Parathyroid adenoma (tissue), 2 donors: ENCODE measurements around the gene HDAC3.
A peak's percentile ranks its signal among the peaks of the same experiment; 100 is the strongest.

Experiments
- H2AFZ ChIP-seq: fragments of 300-600 bp; sonication (generic); one replicate; pipeline ENCODE4 v1.7.0; 2017; ENCODE audit warnings: antibody characterized with exemption, mild to moderate bottlenecking
- H3K27ac ChIP-seq: fragments of 300-600 bp; sonication (generic); one replicate; pipeline ENCODE4 v1.7.0; 2017
- H3K27me3 ChIP-seq: fragments of 300-600 bp; sonication (generic); one replicate; pipeline ENCODE4 v1.7.0; 2017; ENCODE audit warnings: low read length; ENCODE audit not compliant: control insufficient read depth, insufficient read depth
- H3K36me3 ChIP-seq: fragments of 300-600 bp; sonication (generic); one replicate; pipeline ENCODE4 v1.7.0; 2017; ENCODE audit warnings: low read length; ENCODE audit not compliant: control insufficient read depth, insufficient read depth
- H3K4me1 ChIP-seq: fragments of 300-600 bp; sonication (generic); one replicate; pipeline ENCODE4 v1.7.0; 2017; ENCODE audit warnings: control low read depth
- H3K4me2 ChIP-seq: fragments of 300-600 bp; sonication (generic); one replicate; pipeline ENCODE4 v1.7.0; 2017; ENCODE audit warnings: low read length
- H3K4me3 ChIP-seq: fragments of 300-600 bp; sonication (generic); one replicate; pipeline ENCODE4 v1.7.0; 2017; ENCODE audit warnings: low read depth, low read length
- H3K79me2 ChIP-seq: fragments of 300-600 bp; sonication (generic); one replicate; pipeline ENCODE4 v1.7.0; 2017; ENCODE audit warnings: control low read depth
- H3K9ac ChIP-seq: fragments of 300-600 bp; sonication (generic); one replicate; pipeline ENCODE4 v1.7.0; 2017; ENCODE audit warnings: mild to moderate bottlenecking
- H3K9me3 ChIP-seq: fragments of 300-600 bp; sonication (generic); one replicate; pipeline ENCODE4 v1.7.0; 2017; ENCODE audit warnings: low read length; ENCODE audit not compliant: control insufficient read depth
- TF ChIP-seq, protein P1 (sequence below): fragments of 300-600 bp; sonication (generic); IDR thresholded peaks from one replicate; pipeline ENCODE4 v1.7.0; 2017; ENCODE audit warnings: antibody characterized with exemption, mild to moderate bottlenecking
- donor health status: primary hyperparathyroidism.

Gene HDAC3

DNA sequence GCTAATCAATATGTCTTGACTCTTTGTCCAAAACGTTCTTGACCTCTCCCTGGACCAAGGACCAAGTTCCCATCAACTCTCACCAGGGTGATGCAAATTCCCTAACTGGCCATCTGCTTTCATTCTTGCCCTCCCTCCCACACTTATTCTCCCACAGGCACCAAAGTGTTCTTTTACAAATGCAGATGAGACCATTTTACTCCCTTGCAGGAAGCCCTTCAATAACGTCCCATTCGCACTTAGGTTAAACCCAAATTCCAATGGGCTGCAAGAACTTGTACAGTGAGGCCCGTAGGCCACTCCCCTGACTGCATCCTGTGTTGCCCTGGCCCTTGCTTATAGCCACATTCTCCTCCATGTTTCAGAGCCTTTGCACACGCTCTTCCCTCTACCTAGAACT, 38.1 kb upstream of the HDAC3 start:
- Histone ChIP-seq H3K4me1 (peaks cover 2% of the 10 kb centered on the region), H3K27ac (no peak overlapping the region), H3K27me3 (no peaks in the 10 kb centered on the region), H3K4me2 (no peak overlapping the region), H3K79me2 (peaks cover 1% of the 10 kb centered on the region), H3K36me3 (no peaks in the 10 kb centered on the region), H3K4me3 (no peak overlapping the region), H2AFZ (no peak overlapping the region), H3K9me3 (no peaks in the 10 kb centered on the region), H3K9ac (no peak overlapping the region)
- TF ChIP-seq, protein P1, sequence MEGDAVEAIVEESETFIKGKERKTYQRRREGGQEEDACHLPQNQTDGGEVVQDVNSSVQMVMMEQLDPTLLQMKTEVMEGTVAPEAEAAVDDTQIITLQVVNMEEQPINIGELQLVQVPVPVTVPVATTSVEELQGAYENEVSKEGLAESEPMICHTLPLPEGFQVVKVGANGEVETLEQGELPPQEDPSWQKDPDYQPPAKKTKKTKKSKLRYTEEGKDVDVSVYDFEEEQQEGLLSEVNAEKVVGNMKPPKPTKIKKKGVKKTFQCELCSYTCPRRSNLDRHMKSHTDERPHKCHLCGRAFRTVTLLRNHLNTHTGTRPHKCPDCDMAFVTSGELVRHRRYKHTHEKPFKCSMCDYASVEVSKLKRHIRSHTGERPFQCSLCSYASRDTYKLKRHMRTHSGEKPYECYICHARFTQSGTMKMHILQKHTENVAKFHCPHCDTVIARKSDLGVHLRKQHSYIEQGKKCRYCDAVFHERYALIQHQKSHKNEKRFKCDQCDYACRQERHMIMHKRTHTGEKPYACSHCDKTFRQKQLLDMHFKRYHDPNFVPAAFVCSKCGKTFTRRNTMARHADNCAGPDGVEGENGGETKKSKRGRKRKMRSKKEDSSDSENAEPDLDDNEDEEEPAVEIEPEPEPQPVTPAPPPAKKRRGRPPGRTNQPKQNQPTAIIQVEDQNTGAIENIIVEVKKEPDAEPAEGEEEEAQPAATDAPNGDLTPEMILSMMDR = no peak

DNA sequence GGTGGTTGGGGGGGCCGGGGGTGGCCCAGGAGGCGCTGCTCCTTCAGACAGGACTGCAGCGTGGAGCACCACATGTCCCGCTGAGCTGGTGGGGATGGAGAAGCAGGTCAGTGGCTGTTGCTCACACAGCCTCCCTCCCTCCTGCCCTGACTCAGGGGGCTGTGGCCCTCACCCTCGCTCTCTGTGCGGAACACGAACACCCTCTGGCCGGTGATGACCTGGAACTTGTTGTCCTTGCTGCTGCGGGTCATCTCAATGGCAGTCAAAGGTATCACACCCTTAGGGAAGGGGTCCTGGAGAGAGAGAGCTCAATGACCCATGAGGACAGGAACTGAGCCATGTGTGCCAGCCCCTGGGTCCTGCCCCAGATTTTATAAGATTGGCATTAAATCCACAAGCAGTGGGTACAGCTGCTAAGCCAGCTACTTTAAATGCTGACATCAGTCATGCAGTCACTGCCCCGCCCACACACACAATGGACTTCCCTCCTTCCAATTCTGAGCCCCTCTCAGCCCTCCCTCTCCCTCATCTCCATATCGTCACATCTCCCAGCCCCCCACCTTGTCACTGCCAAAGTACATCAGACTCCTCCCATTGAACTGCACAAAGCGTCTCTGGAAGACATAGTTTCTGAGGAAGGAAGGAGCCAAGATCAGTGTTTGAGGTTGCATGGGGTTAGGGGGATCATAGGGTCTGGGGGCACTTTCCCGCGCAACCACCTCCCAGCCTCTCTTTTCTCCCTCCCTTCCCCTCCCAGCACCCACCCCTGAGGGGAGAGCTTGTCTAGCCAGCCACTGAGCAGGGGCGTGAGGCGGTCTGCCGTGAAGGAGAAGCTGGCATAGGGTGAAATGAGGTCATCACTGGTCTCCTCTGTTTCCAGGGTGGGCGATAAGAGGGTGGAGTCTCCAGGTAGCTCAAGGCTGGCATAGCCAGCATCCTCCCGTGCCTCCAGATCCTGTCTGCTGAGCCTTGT, 36.5 kb upstream of the HDAC3 start:
- no peaks in the 10 kb centered on the region for H3K36me3 ChIP-seq
- H3K27me3 ChIP-seq = no peaks in the 10 kb centered on the region
- H3K9ac ChIP-seq = no peak overlapping the region
- H3K79me2 ChIP-seq = no peaks in the 10 kb centered on the region
- no peaks in the 10 kb centered on the region for H3K9me3 ChIP-seq
- TF ChIP-seq, protein P1 = no peak
- peak overlapping the region; percentile 44 for H2AFZ ChIP-seq
- no peak overlapping the region for H3K27ac ChIP-seq
- no peak overlapping the region for H3K4me2 ChIP-seq
- peaks cover 2% of the 10 kb centered on the region for H3K4me1 ChIP-seq
- H3K4me3 ChIP-seq = no peak overlapping the region

DNA sequence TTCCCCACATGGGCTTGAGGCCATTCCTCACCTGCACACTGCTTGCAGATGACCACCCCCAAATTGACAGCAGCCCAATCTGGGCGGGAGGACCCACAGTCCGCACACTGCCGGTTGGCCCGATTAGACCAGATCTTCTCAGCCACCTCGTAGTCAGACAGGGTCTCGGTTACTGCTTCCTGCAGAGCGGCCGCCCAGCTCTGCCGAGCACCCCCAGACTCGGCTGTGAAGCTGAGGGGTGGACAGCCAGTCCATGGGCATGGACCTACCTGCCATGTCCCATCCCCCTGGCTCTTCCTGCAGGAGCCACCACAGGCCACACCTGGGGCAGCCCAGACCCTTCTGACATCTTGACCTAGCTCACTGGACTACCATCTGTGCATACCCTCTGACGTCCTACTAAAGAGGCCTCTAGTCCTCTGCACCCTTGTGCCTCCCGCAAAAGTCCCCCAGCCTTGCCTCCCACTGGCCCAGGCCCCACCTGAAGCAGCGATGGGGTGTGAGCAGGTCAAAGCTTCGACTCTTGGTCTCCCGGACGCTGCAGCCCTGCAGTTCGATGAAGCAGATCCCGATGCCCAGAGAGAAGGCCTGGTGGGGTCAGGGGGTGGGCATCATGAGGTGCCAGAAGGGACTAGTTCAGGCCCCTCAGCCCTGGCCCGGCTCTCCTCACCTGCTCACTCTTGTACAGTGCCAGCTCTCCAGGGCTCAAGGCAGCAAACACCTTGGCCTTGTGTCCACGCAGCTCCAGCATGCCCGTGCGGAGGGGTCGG, 35.6 kb upstream of the HDAC3 start:
- Histone ChIP-seq H3K79me2 (no peaks in the 10 kb centered on the region), H3K9me3 (no peaks in the 10 kb centered on the region), H3K27ac (no peak overlapping the region), H3K27me3 (no peaks in the 10 kb centered on the region), H2AFZ (no peak overlapping the region), H3K36me3 (no peaks in the 10 kb centered on the region), H3K4me1 (peaks cover 2% of the 10 kb centered on the region), H3K9ac (no peak overlapping the region), H3K4me3 (no peak overlapping the region), H3K4me2 (no peak overlapping the region)
- TF ChIP-seq, protein P1 = no peak

DNA sequence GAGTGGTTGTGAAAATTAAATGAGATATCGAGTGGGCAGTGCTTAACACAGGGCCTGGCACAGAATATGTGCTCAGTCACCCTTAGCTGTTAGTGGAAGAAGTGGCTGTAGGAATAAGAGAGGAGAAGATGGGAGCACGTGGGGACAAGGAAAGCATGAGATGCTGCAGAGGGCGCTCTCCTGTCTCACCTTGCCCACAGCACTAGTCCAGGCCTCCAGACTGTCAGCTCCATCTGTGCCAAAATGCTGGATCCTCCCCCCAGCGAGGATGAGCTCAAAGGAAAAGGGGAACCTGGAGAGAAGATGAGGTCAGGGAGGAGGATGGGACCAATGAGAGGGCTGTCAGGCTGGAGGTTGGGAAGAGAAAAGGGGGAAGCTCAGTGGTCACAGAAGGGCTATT, 32.9 kb upstream of the HDAC3 start:
- Histone ChIP-seq H3K36me3 (no peaks in the 10 kb centered on the region), H3K4me3 (no peak overlapping the region), H2AFZ (no peak overlapping the region), H3K4me2 (no peak overlapping the region), H3K79me2 (no peaks in the 10 kb centered on the region), H3K27ac (no peak overlapping the region), H3K9ac (no peak overlapping the region), H3K9me3 (no peaks in the 10 kb centered on the region), H3K4me1 (peaks cover 7% of the 10 kb centered on the region), H3K27me3 (no peaks in the 10 kb centered on the region)
- TF ChIP-seq, protein P1 = no peak
